Right lobe of liver (tissue), 4 donors: Measurements from ENCODE around the gene CHST15.

Experiments
- CTCF ChIP-seq, 4 donors: fragments of 200-600 bp in 3 of 4; fragments of 450-650 bp in 1 of 4; IDR thresholded peaks; one replicate each; pipeline versions ENCODE4 v1.5.1 to v1.8.0; 2016 to 2022; ENCODE audit warnings: antibody characterized with exemption in 4 of 4, mild to moderate bottlenecking in 2 of 4
- POLR2A ChIP-seq: fragments of 450-650 bp; IDR thresholded peaks from one replicate; pipeline ENCODE4 v1.6.1; 2017; ENCODE audit warnings: antibody characterized with exemption, mild to moderate bottlenecking
- donor health status: DM: no; HTN: no; CAD: no.
- donor health status: DM: no; HTN: no; CAD: no.
- donor health status: DM: no; HTN: yes; CAD: no.

- TF ChIP-seq POLR2A, result no peak
- no peak for TF ChIP-seq CTCF (IDR thresholded peaks at IDR 0.05)
These were observed 6.7 kb upstream of the CHST15 start for GRCh38 chr10:124100124-124100523.
